ENCODE results near the gene DOCK1.

DOCK1 gene

DNA sequence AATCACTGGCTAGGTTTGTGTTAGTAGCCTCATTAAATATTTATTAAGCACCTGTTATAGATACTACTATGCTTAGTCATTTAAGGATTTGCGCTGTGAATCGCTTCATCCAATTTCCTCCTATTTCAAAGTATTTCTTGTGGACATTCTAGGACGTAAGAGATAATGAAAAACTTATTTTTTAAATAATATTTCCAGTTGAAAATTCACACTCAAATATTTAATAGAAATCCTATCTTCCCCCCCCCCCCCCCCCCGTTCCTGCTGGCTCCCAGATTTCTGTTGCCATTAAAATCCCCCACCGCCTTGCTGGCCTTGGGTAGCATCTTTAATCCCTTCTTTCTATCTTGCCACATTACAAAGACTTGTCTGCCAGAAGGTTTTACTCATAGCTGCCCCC is 285.2 kb downstream of the DOCK1 start:
- no peak for DNase-seq

GRCh38 chr10:127193125-127193524 is 287.9 kb downstream of the DOCK1 start:
- DNase-seq = no peak

GRCh38 chr10:127194111-127194510 is 288.9 kb downstream of the DOCK1 start:
- no peak for DNase-seq

DNA sequence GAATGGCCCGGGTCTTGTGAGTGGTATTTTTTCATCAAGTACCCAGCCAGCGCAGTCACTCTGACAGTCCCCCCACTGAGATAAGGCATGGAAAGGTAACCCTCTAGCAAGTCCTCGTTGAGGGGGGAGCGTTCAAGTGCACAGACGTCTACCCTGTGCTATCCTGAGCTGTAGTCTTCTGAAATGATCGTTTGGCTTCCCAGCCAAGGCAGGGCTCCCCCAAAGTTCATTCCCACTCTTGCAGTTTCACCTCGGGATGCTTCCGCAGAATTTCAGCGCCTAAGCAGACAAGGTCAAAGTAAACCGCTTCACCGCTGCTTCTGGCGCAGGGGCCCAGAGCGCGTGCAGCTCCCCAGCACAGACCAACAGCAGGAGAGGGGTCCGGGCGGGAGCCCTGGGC is 289.4 kb downstream of the DOCK1 start:
- no peak for DNase-seq

- no peak for DNase-seq
These were observed 289.8 kb downstream of the DOCK1 start for GRCh38 chr10:127195041-127195506.

- DNase-seq = no peak
These were observed 290.5 kb downstream of the DOCK1 start for GRCh38 chr10:127195571-127196281.

GRCh38 chr10:127196282-127197153 is 291.3 kb downstream of the DOCK1 start, which contains the start of gene INSYN2A:
Gene INSYN2A, minus strand, starts transcription at chr10:127196591. Its CDS starts 20,196 bp downstream, at chr10:127176395.
- no peak for DNase-seq

- DNase-seq = no peak
These were observed 291.9 kb downstream of the DOCK1 start for GRCh38 chr10:127197154-127197432.

GRCh38 chr10:127198307-127198706 is 293.1 kb downstream of the DOCK1 start:
- no peak for DNase-seq

GRCh38 chr10:127198721-127199120 is 293.5 kb downstream of the DOCK1 start:
- DNase-seq = no peak

- DNase-seq = no peak
These were observed 295.4 kb downstream of the DOCK1 start for GRCh38 chr10:127200646-127201045.

- DNase-seq = no peak
These were observed 297.8 kb downstream of the DOCK1 start for GRCh38 chr10:127203067-127203466.

- no peak for DNase-seq
These were observed 301.9 kb downstream of the DOCK1 start for GRCh38 chr10:127207081-127207480.

DNA sequence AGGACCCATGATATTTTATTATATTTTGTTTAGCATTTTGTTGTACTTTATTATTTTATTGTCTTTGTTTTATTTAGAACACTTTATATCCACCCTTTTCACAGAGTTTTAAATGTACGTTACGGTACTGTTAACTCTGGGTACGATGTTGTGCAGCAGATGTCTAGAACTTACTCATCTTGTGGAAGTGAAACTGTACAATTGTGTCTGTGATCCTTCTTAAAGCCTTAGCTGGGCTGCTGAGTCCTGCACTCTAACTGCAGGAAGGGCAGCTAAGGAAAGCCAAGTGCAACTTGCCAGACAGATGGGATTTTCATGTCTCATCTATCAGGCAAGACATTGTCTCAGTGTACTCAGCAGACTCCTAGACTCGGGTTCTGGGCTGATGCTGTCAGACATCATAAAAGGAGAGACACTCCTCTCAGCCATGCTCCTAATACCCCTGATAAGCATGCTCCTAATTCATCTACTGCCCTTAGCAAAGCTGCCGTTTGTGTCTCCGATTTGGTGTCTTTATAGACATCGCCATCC is 305.8 kb downstream of the DOCK1 start:
- no peak for DNase-seq

- DNase-seq = no peak
These were observed 310.6 kb downstream of the DOCK1 start for GRCh38 chr10:127215866-127216265.

DNA sequence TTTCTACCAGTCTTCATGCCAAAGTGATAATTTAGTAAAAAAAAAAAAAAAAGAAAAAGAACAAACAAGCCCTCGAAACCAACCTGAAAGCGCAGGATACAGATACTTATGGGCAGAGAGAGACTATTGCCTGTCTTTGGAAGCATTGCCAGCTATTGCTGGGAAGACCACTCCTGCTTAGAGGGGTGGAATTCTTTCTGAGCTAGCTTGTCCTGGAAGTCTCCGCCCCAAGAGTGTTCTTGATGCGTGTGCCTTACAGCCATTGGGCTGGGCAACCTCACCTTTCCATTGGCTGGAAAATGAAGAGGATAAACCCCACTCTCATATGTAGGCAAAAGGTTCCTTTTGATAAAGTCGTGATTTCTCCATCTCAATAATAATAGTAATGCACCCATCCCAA is 311.0 kb downstream of the DOCK1 start:
- DNase-seq = no peak

DNA sequence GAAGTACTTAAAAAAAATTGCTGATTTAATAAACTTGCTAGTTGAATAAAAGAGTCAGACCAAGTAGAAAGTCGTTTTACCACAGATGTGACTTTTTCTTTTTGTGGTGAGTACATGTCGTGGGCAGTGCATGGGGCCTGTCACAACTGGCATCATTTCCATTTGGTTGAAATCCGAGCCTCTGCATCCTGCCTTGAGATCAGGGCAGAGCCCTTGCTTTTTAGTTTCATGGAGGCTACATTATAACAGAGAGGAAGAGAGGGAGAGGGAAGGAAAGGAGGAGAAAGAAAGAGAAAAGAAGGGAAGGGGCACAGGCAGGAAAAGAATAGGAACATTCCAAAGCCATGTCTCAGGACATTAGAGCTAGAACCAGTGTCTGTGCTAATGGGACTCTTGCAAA is 311.6 kb downstream of the DOCK1 start:
- no peak for DNase-seq

DNA sequence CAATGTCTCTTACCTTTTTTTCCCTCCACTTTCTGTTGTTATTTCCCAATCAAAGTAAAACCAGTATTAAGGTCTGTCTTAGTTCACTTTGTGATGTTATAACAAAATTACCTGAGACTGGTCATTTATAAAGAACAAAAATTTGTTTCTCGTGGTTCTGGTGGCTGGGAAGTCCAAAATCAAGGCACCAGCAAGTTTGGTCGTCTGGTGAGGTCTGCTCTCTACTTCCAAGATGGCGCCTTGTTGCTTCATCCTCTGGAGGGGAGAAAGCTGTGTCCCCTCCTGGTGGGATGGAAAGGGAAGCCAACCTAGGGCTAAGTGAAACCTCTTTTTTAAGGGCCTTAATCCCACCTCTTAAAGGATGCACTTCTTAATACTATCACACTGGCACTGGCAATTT is 313.4 kb downstream of the DOCK1 start:
- no peak for DNase-seq

DNA sequence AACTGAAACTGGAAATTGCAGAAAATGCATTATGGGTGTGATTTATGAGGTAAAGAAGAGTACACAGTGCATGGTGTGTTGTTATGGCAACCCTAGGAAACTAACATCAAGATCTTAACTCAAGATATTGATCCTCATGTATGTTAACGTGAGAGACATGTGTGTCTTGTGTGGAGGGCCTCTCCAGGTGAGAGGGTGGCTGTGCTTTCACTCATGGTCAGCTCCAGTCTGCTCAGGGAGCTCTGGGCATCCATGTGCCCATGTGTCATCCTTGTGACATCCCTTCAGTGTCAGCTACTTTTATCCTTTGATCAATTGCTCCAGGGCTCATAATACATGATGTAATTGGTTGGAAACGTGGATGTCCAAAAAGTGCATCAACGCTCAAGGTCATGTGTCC is 316.1 kb downstream of the DOCK1 start:
- DNase-seq = no peak

DNA sequence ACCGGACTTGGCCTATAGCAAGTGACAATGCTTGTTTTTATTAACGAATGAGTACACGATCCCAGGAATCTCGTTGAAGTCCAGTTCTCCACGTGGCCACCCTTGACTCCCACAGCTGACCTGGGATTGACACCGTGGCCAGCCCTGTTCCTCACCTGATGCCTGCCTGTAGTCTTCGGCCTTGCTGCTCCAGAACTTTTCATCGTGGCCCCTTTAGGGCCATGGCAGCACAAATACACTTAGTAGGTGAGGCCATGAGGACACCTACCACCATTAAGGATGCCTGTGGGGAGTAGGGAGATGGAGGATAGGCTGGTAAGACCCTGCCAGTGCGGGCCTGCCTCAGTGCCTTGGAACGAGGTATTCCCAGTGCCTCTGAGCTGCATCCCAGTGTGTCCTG is 321.8 kb downstream of the DOCK1 start:
- no peak for DNase-seq

DNA sequence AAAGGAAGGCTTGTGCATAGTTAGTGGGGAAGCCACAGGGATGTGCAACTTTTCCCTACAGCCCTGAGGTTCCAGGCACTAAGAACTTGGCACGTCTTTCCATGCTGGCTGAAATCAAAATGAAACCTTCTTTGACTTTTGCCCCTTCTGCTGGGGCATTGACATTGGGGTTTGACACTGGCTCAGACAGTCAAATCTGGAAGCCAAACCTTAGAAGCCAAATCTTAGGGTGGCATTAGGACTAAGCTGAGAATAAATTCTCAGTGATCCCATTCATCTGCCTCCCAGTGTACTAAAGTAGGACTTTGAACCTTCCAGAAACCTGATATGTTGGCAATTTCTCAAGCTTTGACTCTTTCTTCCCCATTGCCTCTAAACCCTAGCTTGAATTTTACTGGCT is 322.4 kb downstream of the DOCK1 start:
- DNase-seq = no peak

DNA sequence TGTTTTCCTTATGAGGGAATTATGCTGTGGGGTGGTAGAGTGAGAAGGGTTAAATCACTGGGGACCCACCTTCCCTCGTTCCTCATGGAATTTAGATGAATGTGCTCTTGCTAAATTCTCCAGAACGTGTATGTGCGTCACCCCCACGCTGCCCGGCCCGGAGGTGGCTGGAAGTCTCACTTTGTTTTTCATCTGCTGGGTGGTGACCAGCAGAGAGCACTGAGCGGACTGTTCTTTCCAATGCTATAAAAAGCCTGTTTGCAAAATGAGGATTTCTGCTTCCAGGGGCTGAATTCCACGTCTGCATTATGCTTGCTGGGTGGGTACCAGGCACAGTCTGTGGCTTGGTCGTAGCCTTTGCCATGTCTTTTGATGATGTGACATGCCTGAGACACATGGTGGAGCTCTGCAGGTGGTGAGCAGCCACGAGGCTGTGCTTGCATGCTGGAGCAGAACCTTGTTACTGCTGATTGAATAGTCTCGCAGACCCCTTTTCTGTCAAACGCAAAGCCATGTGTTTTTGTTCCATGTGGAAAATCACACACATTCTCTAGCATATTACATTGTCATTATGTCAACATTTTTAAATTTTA is 323.1 kb downstream of the DOCK1 start:
- DNase-seq = no peak

DNA sequence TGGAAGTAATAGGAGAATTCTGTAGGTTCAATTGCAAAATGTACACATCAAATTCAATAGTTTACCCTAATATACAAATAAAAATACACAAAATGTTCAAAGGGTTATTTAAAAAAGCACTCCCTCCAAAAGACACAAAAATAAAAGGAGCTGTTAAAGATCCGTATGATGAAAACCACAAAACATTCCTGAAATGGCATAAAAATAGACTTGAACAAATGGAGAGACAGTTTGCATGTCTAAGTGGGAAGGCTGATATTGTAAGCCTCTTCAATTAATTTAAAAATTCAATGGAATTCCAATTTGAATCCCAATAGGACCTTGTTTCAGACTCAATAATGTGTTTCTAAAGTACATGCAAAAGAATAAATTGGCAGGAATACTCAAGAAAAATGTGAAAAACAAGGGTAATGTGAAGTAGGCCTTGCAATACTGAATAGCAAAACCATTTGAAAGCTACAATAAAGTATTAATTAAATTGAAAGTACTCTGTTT is 329.1 kb downstream of the DOCK1 start:
- no peak for DNase-seq

DNA sequence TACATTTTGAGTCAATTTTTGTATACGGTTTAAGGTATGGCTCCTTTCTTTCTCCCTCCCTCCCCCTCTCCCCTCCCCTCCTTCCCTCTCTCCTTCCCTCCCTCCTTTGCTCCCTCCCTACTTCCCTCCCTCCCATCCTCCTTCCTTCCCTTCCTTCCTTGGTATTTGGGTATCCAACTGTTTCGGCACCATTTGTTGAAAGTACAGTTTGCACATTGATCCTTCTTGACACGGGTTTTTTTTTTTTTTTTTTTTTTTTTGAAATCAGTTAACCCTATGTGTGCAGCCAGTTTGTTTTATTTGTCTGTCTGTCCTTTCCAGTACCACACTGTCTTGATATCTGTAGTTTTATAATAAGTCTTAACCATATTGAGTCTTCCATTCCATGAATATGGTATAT is 331.0 kb downstream of the DOCK1 start:
- no peak for DNase-seq
